IgD-negative memory B cell (primary cell): Measurements from ENCODE around the gene ADAMTS15. TPM values are rescaled to one million over a fixed set of nuclear protein-coding genes. Genes with fewer than 3 reads are reported as not detected.

Experiments
- H3K27ac Mint-ChIP-seq, 3 donors: one replicate each; pipeline ENCODE4 v1.8.0; 2020 to 2022; ENCODE audit warnings: mild to moderate bottlenecking in 3 of 3, mixed read lengths in 3 of 3, moderate library complexity in 1 of 3
- H3K27me3 Mint-ChIP-seq: one replicate; pipeline ENCODE4 v1.8.0; 2021; ENCODE audit warnings: mixed read lengths
- H3K36me3 Mint-ChIP-seq: one replicate; pipeline ENCODE4 v1.8.0; 2020; ENCODE audit warnings: mild to moderate bottlenecking, mixed read lengths
- H3K4me1 Mint-ChIP-seq, 3 donors: one replicate each; pipeline ENCODE4 v1.8.0; 2020 to 2022; ENCODE audit warnings: mixed read lengths in 3 of 3, mild to moderate bottlenecking in 1 of 3
- H3K4me3 Mint-ChIP-seq, 4 donors: one replicate each; pipeline ENCODE4 v1.8.0; 2020 to 2022; ENCODE audit warnings: mild to moderate bottlenecking in 4 of 4, mixed read lengths in 4 of 4, moderate library complexity in 3 of 4
- H3K9me3 Mint-ChIP-seq, 3 donors: one replicate each; pipeline ENCODE4 v1.8.0; 2020 to 2021; ENCODE audit warnings: mixed read lengths in 3 of 3, mild to moderate bottlenecking in 1 of 3
- polyA plus RNA-seq: library from polyadenylated mRNA; unstranded; fragments of 300-500 nt; fragmentation: Illumina TruSeq; gene quantifications from one replicate; pipeline ENCODE4 v1.2.3, GENCODE V29; 2021

ADAMTS15 gene
- polyA plus RNA-seq, 1 donor from 2014 or later = not detected

DNA sequence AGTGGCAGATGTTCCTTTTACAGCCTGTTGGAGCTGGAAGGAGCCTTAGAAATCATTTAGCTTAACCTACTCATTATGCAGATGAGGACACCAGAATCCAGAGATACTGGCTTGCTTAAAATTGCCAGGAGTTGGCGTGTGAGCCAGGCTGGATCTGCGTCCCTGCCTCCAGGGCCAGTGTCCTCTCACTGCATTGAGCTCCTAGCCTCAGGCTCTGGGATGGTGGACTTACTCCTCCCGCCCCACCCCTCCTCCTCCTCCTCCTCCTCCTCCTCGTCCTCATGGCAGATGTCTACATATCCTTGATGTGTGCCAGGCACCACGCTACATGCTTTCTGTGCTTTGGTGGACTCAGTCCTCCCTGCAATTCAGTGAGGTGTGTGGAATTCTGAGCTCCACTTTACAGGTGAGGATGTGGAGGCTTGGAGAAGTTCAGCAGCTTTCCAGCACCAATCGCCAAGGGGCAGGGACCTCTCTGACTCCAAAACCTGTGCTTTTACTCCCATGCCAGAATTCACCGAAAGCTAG is 24.1 kb downstream of the ADAMTS15 start:
- Mint-ChIP-seq H3K27ac (no peak overlapping the region), H3K27me3 (peaks cover 3% of the 10 kb centered on the region), H3K4me1 (no peaks in the 10 kb centered on the region), H3K9me3 (no peaks in the 10 kb centered on the region), H3K4me3 (no peak overlapping the region), H3K36me3 (no peaks in the 10 kb centered on the region)

DNA sequence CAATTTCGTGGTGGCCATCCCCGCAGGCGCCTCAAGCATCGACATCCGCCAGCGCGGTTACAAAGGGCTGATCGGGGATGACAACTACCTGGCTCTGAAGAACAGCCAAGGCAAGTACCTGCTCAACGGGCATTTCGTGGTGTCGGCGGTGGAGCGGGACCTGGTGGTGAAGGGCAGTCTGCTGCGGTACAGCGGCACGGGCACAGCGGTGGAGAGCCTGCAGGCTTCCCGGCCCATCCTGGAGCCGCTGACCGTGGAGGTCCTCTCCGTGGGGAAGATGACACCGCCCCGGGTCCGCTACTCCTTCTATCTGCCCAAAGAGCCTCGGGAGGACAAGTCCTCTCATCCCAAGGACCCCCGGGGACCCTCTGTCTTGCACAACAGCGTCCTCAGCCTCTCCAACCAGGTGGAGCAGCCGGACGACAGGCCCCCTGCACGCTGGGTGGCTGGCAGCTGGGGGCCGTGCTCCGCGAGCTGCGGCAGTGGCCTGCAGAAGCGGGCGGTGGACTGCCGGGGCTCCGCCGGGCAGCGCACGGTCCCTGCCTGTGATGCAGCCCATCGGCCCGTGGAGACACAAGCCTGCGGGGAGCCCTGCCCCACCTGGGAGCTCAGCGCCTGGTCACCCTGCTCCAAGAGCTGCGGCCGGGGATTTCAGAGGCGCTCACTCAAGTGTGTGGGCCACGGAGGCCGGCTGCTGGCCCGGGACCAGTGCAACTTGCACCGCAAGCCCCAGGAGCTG is 24.8 kb downstream of the ADAMTS15 start:
- H3K9me3 Mint-ChIP-seq = no peaks in the 10 kb centered on the region
- H3K36me3 Mint-ChIP-seq = no peaks in the 10 kb centered on the region
- no peaks in the 10 kb centered on the region for H3K4me1 Mint-ChIP-seq
- no peak overlapping the region for H3K27ac Mint-ChIP-seq
- H3K27me3 Mint-ChIP-seq = no peaks in the 10 kb centered on the region
- no peak overlapping the region for H3K4me3 Mint-ChIP-seq

DNA sequence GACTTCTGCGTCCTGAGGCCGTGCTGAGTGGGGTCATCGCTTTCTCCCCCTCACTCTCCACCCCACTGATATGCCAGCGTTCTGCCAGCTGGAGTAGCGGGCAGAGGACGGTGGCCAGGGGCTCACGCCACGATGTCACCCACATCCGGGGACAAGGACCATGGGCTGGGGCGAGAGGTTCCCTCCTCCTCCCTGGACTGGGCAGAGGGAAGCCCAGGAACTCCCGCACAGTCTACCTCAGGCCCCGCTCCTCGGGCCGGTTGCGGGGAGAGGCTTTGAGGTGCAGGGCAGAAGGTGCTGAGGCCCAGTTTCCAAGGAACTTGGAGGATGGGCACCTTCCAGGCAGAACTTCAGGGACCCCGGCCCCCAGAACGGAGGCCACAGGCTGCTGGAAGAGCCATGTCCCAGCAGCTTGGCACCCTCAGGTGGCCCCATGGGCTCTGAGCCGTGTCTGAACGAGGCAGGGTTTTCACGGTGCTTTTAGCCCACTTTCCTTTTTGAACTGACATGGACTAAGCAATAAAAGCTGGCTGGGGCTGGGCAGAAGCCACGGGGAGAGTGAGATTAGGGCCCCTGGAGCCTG is 25.4 kb downstream of the ADAMTS15 start:
- Mint-ChIP-seq H3K9me3 (no peaks in the 10 kb centered on the region), H3K4me3 (no peak overlapping the region), H3K27ac (peak overlapping the region in 1 of 3 donors; percentile 83), H3K36me3 (no peaks in the 10 kb centered on the region), H3K4me1 (no peaks in the 10 kb centered on the region), H3K27me3 (no peaks in the 10 kb centered on the region)

DNA sequence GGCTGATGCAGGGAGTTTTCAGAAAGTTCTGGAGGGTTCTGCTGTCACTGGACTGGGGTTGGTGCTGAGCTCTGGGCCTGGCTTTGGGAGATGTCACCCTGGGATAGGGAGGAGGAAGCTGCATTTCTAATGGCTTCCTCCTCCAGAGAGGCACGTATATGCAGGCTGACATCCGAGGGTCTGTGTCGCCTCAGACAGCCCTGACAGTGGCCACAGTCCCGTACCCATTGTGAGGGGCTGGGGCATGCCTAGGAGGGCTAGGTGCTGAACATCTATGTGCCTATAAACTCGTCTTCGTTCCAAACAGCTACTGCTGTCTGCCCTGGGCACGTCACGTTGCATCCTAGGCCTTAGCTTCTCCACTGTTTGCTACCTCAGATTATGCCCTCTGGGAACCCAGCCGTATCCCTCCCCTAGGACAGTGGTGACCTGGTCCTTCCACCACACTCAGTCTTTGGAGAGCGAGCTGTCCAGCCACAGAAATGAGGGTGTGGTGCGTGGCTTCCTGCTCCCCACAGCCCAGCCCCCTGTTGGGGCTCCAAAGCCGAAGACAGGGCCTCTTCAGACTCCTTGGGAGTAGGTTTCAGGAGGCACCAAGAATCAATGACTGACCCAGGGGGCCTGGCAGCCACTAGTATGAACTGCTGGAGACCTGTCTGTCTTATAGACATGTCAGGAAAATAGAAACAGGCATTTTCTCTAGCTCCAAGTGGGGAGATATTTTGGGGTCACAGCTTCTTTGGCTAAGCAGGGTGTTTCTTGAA is 26.4 kb downstream of the ADAMTS15 start:
- no peaks in the 10 kb centered on the region for H3K4me1 Mint-ChIP-seq
- H3K9me3 Mint-ChIP-seq = no peaks in the 10 kb centered on the region
- H3K27ac Mint-ChIP-seq = peak overlapping the region in 1 of 3 donors; percentile 83
- no peaks in the 10 kb centered on the region for H3K27me3 Mint-ChIP-seq
- H3K36me3 Mint-ChIP-seq = no peaks in the 10 kb centered on the region
- H3K4me3 Mint-ChIP-seq = no peak overlapping the region

DNA sequence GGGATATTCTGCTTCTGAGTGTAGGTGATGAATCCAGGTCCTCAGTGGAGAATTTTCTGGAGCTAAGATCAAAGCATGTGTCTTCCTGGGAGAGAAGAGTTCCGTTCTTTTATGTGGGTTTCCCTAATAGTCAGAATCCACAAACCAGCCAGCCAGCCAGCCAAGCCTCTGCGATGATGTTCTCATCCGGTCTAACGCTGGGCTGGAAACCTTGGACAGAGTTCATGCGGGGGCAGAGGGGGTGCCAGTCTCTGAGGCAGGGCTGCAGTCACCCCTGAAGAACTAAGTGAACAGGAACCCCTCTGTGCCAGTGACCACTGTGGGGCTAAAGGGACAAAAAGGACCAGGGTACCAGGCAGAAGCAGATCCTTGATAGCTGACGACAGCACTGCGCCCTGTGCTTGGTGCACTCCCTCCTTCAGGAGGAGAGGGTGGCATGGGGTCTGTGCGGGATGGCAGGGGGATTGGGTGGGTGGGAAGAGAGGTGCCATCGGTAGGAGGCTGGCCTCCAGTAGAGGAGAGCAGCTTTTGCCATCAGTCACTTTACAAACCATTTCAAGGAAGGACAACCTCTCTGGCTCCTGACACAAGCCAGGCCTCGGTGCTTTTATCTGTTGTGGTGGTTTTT is 27.1 kb downstream of the ADAMTS15 start:
- Mint-ChIP-seq H3K4me3 (no peak overlapping the region), H3K9me3 (no peaks in the 10 kb centered on the region), H3K4me1 (no peaks in the 10 kb centered on the region), H3K27me3 (no peaks in the 10 kb centered on the region), H3K27ac (no peak overlapping the region), H3K36me3 (no peaks in the 10 kb centered on the region)

DNA sequence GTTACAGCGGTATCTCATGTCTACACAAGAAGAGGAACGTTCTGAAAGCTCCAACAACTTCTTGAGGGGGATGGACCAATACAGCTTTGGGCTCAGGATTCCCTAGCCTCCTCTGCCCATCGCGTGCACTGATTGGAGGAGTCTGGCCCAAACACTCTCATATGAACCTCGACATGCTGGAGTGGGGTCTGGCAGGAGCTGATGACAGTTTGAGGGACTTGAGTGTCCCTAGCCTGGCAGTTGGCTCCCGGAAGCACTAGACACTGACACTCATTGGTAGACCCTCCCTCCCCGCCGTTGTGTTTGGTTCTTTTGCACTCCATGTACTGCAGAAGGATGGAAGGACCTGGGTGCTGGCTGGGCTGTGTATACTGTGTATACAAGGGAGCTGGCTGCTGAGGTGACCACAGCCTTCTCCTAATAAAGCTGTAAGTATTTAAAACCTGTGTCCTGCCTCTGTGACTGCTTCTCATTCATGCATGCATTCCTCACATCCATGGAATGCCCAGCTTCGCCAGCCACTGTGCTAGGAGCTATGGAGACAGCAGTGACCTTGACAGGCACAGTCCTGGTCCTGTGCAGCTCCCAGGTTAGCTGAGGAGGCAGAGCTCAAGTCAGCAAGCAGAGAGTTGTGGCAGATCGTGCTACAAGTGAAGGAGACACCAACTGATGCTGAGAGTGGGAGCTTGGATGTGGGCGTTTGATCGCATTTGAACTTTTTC is 27.9 kb downstream of the ADAMTS15 start:
- Mint-ChIP-seq H3K36me3 (no peaks in the 10 kb centered on the region), H3K27ac (no peak overlapping the region), H3K4me3 (no peak overlapping the region), H3K4me1 (no peaks in the 10 kb centered on the region), H3K27me3 (no peaks in the 10 kb centered on the region), H3K9me3 (no peaks in the 10 kb centered on the region)

DNA sequence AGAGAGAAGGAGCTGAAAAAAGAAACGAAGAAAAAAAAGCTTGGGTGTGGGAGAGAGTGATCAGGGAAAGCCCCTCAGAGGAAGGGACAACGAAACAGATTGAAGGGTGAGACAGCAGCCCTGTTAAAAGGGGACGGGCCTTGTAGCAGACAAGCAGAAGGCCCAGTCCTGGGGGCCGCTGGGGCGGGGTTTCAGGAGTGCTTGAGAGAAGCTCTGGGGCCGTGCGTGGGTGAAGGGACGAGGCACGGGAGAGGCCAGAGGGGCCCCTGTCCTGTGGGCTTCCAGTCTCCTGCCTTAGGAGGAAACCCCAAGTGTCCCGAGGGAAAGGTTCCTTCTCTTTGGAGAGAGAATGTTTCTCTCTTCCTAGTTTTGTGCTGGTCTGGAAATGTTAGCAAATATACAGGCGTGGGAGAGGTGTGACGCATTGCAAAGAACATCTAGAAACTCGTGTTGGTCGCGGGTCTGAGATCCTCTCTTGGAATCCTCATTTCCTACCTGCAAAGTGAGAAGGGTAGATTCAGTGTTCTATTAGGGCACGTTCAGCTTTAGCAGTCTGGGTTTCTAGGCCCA is 28.6 kb downstream of the ADAMTS15 start:
- Mint-ChIP-seq H3K27ac (no peak overlapping the region), H3K36me3 (no peaks in the 10 kb centered on the region), H3K4me3 (no peak overlapping the region), H3K4me1 (peaks cover 0 to under 1% (median 0%) of the 10 kb centered on the region in 3 donors), H3K27me3 (no peaks in the 10 kb centered on the region), H3K9me3 (no peaks in the 10 kb centered on the region)

DNA sequence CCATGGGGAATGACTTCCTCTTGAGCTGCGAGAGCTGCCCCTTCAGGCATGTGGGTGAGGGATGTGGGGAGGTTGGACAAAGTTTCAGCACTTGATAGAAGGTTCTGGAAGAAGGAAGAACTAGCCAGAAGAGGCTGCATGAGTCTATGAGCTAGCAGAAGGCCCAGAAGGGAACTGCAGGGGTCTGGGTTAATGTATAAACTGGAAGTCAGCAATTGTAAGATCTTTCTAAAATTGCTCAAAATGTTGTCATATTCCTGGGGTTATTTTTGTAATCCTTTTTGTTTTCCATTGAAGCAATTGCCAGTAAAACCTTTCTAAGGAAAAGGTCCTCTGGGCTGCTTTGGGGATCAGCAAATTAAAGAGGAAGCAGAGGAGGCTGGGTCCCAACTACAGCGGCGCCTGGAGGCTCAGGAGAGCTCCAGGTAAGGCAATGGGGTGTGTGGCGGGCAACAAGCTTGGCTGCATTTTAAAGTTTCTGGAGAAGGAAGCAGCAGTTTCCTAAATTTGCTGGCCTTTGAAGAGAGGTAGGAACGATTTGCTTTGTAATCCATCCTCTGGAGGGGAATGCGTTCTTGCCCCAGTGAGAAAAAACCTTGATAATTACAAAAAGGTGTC is 29.2 kb downstream of the ADAMTS15 start:
- Mint-ChIP-seq H3K9me3 (no peaks in the 10 kb centered on the region), H3K4me3 (no peak overlapping the region), H3K27ac (no peak overlapping the region), H3K36me3 (no peaks in the 10 kb centered on the region), H3K27me3 (no peaks in the 10 kb centered on the region), H3K4me1 (peaks cover 0 to 1% (median 0%) of the 10 kb centered on the region in 3 donors)

DNA sequence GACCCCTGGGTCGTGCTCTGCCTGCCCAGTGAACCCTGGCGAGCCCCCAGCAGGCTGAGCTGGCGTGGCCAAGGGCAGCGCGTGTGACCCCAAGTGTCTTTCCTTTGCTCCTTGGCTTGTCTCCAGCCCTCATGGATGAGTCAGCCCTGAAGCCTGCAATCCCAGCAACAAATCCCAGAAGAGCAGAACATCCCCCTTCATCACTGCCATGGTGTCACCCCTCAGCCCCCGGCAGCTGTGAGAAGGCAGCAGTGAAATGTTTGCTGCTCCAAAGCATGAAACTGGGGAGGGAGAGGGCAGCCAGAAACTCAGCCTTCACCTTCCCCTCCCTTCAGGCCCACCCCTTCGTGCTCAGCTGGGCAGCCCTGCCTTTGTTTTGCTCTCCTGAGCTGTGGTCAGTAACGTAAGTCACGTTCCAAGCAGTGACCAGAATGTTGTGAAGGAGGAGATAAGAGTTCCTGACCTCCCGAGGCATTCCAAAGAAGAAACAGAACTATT is 29.8 kb downstream of the ADAMTS15 start:
- Mint-ChIP-seq H3K9me3 (no peaks in the 10 kb centered on the region), H3K4me1 (peaks cover 0 to 1% (median 0%) of the 10 kb centered on the region in 3 donors), H3K4me3 (no peak overlapping the region), H3K27ac (no peak overlapping the region), H3K36me3 (no peaks in the 10 kb centered on the region), H3K27me3 (no peaks in the 10 kb centered on the region)

DNA sequence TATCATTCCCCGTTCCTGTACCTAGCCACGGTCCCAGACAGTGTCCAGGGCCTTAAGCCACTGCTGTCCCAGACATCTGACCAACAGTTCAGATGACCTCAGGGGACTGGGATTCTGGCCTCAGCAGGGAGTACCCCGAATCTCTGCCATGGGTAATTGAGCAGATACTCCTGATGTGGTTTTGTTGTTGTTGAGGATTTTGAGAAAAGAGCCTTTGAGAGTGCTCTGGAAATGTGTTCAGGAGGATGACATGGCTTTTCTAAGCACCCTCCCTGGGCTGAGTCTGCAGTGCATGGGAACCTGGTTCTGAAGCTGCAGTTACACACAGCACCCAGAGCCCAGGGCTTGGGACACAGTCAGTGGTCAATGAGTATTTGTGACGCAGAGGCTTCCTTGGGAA is 30.4 kb downstream of the ADAMTS15 start:
- Mint-ChIP-seq H3K27me3 (no peaks in the 10 kb centered on the region), H3K27ac (no peak overlapping the region), H3K4me1 (peaks cover 0 to 1% (median 0%) of the 10 kb centered on the region in 3 donors)

DNA sequence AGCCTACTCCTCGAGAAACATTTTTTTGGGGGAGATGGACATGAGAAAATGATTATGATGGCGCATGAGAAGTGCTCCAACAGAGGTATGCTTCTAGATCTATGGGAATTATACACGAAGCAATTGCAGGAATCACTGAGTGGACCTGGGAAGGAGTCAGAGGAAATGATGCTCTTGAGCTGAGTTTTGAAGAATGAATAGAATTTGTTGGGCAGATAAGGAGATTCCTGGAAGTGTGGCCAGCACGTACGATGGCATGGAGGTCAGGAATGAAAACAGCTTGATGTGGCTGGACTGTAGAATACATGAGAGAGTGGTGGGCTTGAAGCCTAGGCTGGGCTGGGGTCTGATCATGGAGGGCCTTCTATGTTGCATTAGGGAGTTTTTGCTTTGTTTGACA is 31.7 kb downstream of the ADAMTS15 start:
- no peaks in the 10 kb centered on the region for H3K27me3 Mint-ChIP-seq
- H3K36me3 Mint-ChIP-seq = no peaks in the 10 kb centered on the region
- no peak overlapping the region for H3K27ac Mint-ChIP-seq
- peaks cover 0 to 1% (median 0%) of the 10 kb centered on the region in 3 donors for H3K4me1 Mint-ChIP-seq
- peaks cover 0 to 4% (median 0%) of the 10 kb centered on the region in 3 donors for H3K9me3 Mint-ChIP-seq
- H3K4me3 Mint-ChIP-seq = no peak overlapping the region

More for the DNA sequence above, 30.4 kb downstream of the ADAMTS15 start:
- Mint-ChIP-seq H3K36me3 (no peaks in the 10 kb centered on the region), H3K4me3 (no peak overlapping the region), H3K9me3 (peaks cover 0 to under 1% (median 0%) of the 10 kb centered on the region in 3 donors)

DNA sequence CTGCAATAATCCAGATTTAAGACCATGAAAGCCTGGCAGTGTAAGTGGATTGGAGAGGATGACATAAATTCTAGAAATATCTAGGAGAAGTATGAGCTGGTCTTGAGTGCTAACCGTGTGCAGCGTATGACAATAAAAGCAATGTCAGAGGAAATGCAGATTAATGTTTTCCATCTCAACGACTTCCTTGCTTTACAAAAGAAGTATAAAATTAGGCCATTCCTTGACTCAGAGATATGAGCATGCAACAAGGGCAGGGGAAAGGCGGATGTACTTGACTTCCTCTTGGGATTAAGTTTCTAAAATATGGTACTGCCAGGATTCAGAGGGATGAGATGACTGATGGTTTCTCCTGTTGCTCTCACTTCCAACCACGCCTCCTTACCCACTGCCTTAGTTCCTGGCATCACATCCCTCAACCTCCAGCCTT is 32.3 kb downstream of the ADAMTS15 start:
- H3K9me3 Mint-ChIP-seq = peaks cover 0 to 4% (median 0%) of the 10 kb centered on the region in 3 donors

DNA sequence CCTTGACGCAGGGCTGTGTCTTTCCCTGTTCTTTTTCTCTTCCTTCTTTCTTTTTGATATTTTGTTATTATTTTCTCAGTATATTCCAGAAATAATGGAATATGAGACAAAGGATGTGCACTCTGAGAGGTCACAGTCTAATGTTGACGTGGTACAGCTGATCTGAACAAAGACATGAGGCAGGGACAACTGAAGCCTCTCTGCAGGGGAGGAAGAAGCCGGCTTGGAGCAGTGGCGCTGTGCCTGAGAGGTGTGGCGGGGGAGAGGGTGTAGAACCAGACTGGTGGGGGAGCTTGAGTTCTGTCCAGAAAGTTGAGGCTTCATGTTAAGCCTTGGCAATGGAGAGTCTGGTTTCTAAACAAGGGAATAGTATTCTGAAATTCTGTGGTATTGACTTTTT is 34.7 kb downstream of the ADAMTS15 start:
- Mint-ChIP-seq H3K36me3 (no peaks in the 10 kb centered on the region), H3K4me3 (no peak overlapping the region), H3K27me3 (peaks cover 2% of the 10 kb centered on the region), H3K9me3 (peaks cover 0 to 4% (median 0%) of the 10 kb centered on the region in 3 donors), H3K27ac (no peak overlapping the region), H3K4me1 (peaks cover 0 to 1% (median 0%) of the 10 kb centered on the region in 3 donors)

More for the DNA sequence above, 32.3 kb downstream of the ADAMTS15 start:
- peaks cover 0 to 1% (median 0%) of the 10 kb centered on the region in 3 donors for H3K4me1 Mint-ChIP-seq
- H3K36me3 Mint-ChIP-seq = no peaks in the 10 kb centered on the region
- no peak overlapping the region for H3K27ac Mint-ChIP-seq
- no peaks in the 10 kb centered on the region for H3K27me3 Mint-ChIP-seq
- H3K4me3 Mint-ChIP-seq = no peak overlapping the region
